ENCODE data around the gene SCPEP1.

SCPEP1 gene

DNA sequence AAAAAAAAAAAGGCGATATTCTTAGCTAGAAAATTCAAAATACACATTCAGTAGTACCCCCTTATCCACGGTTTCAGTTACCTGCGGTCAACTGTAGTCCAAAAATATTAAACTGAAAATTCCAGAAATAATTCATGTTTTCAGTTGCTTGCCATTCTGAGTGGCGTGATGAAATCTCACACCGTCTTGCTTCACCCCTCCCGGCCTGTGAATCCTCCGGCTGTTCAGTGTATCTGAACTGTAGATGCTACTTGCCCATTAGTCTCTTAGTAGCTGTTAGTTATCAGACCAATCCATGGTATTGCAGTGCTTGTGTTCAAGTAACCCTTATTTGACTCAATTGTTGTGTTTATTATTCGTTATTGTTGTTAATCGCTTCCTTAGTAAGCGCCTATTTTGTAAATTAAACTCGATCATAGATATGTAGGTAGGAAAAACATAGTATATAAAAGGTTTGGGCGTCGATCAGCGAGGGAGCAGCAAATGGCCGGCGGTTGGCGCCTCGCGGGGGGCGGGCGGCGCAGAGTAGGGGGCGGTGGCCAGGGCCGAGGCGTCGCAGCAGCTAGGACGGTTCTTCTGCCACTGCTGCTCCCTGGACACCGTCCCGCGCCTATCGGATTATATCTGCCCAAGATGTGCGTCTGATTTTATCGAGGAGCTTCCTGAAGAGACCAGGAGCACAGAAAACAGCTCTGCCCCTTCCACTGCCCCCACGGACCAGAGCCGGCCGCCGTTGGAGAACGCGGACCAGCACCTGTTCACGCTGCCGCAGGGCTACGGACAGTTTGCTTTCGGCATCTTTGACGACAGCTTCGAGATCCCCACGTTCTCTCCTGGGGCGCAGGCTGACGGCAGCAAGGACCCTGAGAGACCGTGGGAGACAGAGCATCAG is 67.3 kb downstream of the SCPEP1 start:
- DNase-seq: no peak

DNA sequence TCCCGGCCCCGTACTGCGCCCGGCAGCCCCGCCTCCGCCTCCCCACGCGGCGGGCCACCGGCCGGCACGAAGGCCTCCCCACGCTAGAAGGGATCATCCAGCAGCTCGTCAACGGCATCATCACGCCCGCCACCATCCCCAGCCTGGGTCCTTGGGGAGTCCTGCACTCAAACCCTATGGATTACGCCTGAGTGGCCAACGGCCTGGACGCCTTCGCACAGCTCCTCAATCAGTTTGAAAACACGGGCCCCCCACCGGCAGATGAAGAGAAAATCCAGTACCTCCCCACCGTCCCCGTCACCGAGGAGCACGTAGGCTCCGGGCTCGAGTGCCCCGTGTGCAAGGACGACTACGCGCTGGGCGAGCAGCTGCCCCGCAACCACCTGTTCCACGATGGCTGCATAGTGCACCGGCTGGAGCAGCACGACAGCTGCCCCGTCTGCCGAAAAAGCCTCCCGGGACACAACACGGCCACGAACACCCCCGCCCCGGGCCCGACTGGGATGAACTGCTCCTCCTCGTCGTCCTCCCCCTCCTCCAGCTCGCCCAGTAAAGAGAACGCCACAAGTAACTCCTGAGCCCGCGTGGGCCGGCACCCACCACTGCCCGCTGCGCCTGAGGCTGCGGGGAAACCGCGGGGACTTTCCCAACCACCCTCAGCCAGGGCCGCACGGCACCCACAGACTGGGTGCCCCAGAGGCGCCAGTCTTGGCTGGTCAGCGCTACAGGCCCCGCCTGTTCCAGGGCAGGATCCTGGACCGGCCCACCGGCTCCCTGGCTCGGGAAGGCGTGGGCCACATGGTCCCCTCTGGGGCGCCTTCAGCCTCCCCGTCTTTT is 68.2 kb downstream of the SCPEP1 start:
- DNase-seq: peak; percentile 52

DNA sequence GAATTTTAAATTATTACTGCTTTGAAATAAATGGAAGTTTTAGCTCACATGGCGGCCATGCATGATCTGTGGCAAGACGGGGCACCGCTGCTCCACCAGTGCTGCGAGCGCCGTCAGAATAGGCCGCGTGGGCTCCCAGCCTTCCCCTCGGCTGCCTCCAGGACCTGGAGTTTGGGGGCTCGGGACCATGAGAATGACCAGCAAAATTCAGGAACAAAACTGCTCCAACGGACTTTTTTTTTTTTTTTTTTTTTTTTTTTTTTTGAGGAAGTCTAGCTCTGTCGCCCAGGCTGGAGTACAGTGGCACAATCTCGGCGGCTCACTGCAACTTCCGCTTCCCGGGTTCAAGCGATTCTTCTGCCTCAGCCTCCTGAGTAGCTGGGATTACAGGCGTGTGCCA is 68.8 kb downstream of the SCPEP1 start:
- no peak for DNase-seq

DNA sequence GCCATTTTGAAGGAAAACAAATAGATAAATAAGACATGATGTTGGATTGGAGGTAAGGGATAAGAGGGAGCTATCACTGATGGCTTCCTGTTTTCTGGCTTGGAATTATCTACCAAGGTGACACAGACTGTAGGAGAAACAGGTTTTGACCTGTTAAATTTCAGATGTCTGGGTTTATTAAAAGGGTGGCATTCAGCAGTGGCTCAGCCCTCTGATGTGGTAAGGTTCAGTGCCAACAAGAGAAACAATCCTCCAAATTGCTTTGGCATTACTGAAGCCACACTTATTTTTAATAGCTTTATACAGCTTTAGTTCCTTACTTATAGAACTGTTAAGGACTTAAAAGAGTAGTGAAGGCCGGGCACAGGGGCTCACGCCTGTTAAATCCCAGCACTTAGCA is 70.2 kb downstream of the SCPEP1 start:
- no peak for DNase-seq

DNA sequence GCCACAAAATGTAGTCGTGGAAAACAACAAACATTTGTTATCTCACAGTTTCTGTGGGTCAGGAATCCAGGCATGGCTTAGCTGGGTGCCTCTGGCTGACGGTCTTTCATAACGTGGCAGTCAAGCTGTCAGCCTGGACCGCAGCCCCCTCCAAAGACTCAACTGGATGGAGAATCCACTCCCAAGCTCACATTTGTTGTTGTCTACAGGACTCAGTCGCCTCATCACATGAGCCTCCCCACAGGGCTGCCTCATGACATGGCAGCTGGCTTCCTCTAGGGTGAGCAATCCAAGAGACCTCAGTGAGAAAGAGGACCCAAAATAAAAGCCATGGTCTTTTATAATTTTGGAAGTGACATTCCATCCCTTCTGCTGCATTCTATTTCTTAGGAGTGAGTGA is 72.4 kb downstream of the SCPEP1 start:
- no peak for DNase-seq

DNA sequence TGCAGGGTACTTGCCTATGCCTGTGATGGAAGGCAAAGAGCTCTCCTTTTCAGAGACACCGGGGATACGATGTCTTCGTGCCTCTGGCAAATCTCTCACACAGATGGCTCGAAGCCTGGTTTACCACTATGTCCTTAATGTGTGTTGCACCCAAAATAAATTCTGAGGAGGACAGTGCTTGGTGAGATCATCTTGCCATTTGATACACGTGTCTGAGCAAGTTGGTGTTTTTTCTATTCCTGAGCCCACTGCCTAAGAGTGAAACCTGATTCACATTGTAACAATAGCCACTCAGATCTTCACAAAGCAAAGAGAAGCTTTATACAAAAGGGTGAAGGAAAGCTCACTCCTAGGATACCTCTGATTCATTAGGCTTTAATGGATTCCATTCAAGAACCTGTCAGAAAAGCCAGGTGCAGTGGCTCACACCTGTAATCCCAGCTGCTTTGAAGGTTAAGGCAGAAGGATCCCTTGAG is 74.0 kb downstream of the SCPEP1 start:
- DNase-seq: no peak
